H1 (cell line): ENCODE results near the gene SH2D7. TPM values are rescaled to one million over a fixed set of nuclear protein-coding genes. Genes with fewer than 3 reads are reported as not detected.

Source experiments
- CHD1 ChIP-seq: IDR thresholded peaks from 2 replicates; pipeline ENCODE4 v1.6.1; 2012; ENCODE audit warnings: low read depth, low read length, improper control_type of control experiment
- CTCF ChIP-seq, 3 experiments: IDR thresholded peaks; 1 replicate in 2 of 3; 2 replicates in 1 of 3; pipeline versions ENCODE4 v1.5.1 to v1.6.1; 2011; ENCODE audit warnings: low read length in 3 of 3, mild to moderate bottlenecking in 3 of 3, inconsistent platforms in 2 of 3, low read depth in 1 of 3, moderate library complexity in 1 of 3; ENCODE audit not compliant: insufficient read depth in 1 of 3; ENCODE audit errors: control extremely low read depth in 1 of 3
- HDAC6 ChIP-seq: IDR thresholded peaks from one replicate; pipeline ENCODE4 v1.7.1; 2012; ENCODE audit warnings: low read depth, mild to moderate bottlenecking, inconsistent platforms, low read length, moderate library complexity
- RNF2 ChIP-seq: fragments of 200-900, 300-1000 bp; sonication (generic); IDR thresholded peaks from 2 replicates; pipeline ENCODE4 v1.7.1; 2016; ENCODE audit warnings: borderline replicate concordance, low read depth, mild to moderate bottlenecking, antibody characterized with exemption, low read length; ENCODE audit not compliant: poor library complexity, severe bottlenecking; ENCODE audit errors: missing control alignments
- SIX5 ChIP-seq: IDR thresholded peaks from 2 replicates; pipeline ENCODE4 v1.6.1; 2011; ENCODE audit warnings: mild to moderate bottlenecking, low read depth, low read length
- SP1 ChIP-seq: IDR thresholded peaks from 2 replicates; pipeline ENCODE4 v1.6.1; 2011; ENCODE audit warnings: low read depth, low read length
- YY1 ChIP-seq: IDR thresholded peaks from 2 replicates; pipeline ENCODE4 v1.6.1; 2011; ENCODE audit warnings: low read depth, mild to moderate bottlenecking, low read length
- polyA plus RNA-seq, 7 experiments: library from polyadenylated mRNA; depleted of rRNA in 3 of 7; stranded (reverse) in 5 of 7; unstranded in 2 of 7; fragments of >200 nt in 5 of 7; fragments of 200-250 nt in 2 of 7; gene quantifications; 1 replicate in 5 of 7; 2 replicates in 1 of 7; 4 replicates in 1 of 7; pipeline versions ENCODE4 v1.2.1 to v1.2.3, GENCODE V29; 2011 to 2013; ENCODE audit warnings: missing spikeins in 2 of 7, mixed read lengths in 2 of 7
- total RNA-seq: library from RNA; stranded (reverse); fragmentation: NEBNext Ultra II Directional; extraction: Animal tissue kit (Norgen Biotek cat#: 25700); gene quantifications from 2 replicates; pipeline ENCODE4 v1.2.1, GENCODE V29; 2021

The SH2D7 gene
- total and polyA plus RNA-seq, 2 of the 8 experiments (the other 6 are each of a cell fraction or from before 2014, with no cell fraction given) = not detected

- TF ChIP-seq RNF2 = no peak
- no peak for TF ChIP-seq SIX5
- TF ChIP-seq HDAC6 = no peak
- no peak for TF ChIP-seq CTCF (IDR thresholded peaks at IDR 0.05; ENCODE audit: control extremely low read depth in 1 of 3, insufficient read depth in 1 of 3, low read depth in 1 of 3, low read length in 3 of 3)
- TF ChIP-seq YY1 = no peak
- TF ChIP-seq SP1 = no peak
- no peak for TF ChIP-seq CHD1
These were observed 28.4 kb upstream of the SH2D7 start (continued) for GRCh38 chr15:78063970-78064385.
